Measurements from ENCODE around the gene LRRC8C.

LRRC8C gene

DNA sequence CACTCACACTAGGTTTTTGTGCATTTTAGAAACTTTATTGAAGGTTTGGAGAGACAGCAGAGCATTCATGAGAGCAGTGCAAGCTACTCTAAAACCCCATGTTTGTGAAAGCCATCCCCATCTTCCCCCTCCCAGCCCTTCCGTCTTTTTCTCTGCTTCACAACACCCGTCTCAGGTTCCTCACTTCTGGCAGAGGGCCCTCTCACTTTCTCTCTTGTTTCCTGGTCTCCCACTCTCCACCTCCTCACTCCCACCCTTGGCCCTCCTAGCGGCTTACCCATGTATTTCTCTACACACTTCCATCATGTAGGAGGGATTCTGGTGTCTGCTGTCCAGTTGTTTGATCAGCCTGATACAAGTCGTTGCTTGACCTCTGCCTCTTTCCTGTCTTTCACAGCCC lies 92.7 kb downstream of the LRRC8C start:
- Histone ChIP-seq H3K18ac (ENCODE audit: low read length) (no peak overlapping the region), H2AK5ac (ENCODE audit: low read depth, low read length) (no peak overlapping the region), H3K27ac (replicated peaks; ENCODE audit: low read length) (no peak overlapping the region), H3K4ac (ENCODE audit: low read length) (no peak overlapping the region), H2BK15ac (ENCODE audit: low read length) (no peak overlapping the region), H3K14ac (ENCODE audit: low read length) (no peak overlapping the region), H3K4me2 (ENCODE audit: insufficient read depth, low read length, poor library complexity, severe bottlenecking) (no peak overlapping the region), H2BK5ac (ENCODE audit: low read length) (no peak overlapping the region), H3K9ac (ENCODE audit: low read depth, low read length, poor library complexity) (no peak overlapping the region), H3K79me1 (ENCODE audit: low read depth, low read length) (no peaks in the 10 kb centered on the region), H3K4me3 (ENCODE audit: low read length in 2 of 2) (no peak overlapping the region), H2BK120ac (ENCODE audit: low read depth, low read length) (no peak overlapping the region), H3K23ac (ENCODE audit: low read depth, low read length, poor library complexity) (no peak overlapping the region), H3K27me3 (ENCODE audit: control insufficient read depth in 3 of 3, insufficient read depth in 3 of 3, low read depth in 1 of 3, low read length in 3 of 3) (no peaks in the 10 kb centered on the region), H3K4me1 (ENCODE audit: control insufficient read depth in 2 of 2, insufficient read depth in 1 of 2, low read depth in 1 of 2, low read length in 2 of 2) (no peaks in the 10 kb centered on the region), H4K91ac (ENCODE audit: low read depth, low read length, poor library complexity) (no peak overlapping the region), H4K8ac (ENCODE audit: low read depth, low read length) (no peak overlapping the region), H2AFZ (ENCODE audit: low read length) (no peak overlapping the region), H3K9me3 (replicated peaks in 1 of 2; ENCODE audit: control insufficient read depth in 2 of 2, insufficient read depth in 1 of 2, low read depth in 1 of 2, low read length in 2 of 2) (no peaks in the 10 kb centered on the region), H2BK12ac (ENCODE audit: low read length) (no peak overlapping the region), H3K36me3 (replicated peaks in 1 of 2; ENCODE audit: control insufficient read depth in 2 of 2, insufficient read depth in 2 of 2, low read length in 2 of 2) (no peaks in the 10 kb centered on the region)
- no CpG with 5 or more reads among the region's 4 CpGs for WGBS, 2 donors (ENCODE audit: extremely low coverage in 2 of 2, insufficient read length in 2 of 2, insufficient replicate concordance in 1 of 2)
- no peak for DNase-seq (ENCODE audit: low spot score)

DNA sequence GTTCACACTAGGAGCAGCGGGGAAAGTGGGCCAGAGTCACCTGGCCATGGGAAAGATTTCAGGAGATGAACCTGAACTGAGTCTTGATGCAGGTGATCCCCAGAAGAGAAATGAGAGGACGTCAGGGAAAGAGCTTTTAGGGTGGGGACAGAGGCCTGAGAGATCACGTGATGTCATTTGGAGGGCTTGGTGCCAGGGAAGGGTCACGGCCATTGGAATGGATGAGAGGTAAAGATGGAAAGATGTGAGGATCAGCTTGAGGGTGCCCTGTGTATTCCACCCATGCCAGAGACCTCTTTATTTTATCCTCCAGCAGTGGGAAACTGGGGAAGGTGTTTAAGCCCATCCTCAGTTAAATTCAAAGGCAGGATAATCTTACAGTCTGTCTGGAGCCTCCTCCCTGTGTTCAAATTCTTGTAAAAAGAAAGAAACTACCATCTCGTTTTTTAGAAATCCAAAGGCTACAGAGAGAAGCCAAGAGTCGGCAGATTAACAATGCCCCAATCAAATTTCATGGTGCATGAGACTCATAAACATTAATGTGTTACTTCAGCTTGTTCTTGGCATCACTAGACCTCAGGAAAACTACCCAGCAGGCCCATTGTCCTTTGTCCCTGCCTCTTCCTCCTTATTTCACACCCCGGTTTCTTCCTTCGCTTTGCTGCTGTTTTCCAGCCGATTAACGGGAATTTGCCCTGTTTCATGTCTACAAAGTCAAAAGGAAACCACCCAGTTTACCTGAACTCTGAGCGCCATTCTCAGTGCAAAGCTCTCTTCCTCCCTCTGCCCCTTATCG lies 94.8 kb downstream of the LRRC8C start:
- H2BK5ac ChIP-seq (ENCODE audit: low read length) = no peak overlapping the region
- no peak overlapping the region for H3K9ac ChIP-seq (ENCODE audit: low read depth, low read length, poor library complexity)
- no peak overlapping the region for H2BK12ac ChIP-seq (ENCODE audit: low read length)
- H4K91ac ChIP-seq (ENCODE audit: low read depth, low read length, poor library complexity) = no peak overlapping the region
- no peak overlapping the region for H2BK15ac ChIP-seq (ENCODE audit: low read length)
- H2AFZ ChIP-seq (ENCODE audit: low read length) = no peak overlapping the region
- no peak overlapping the region for H3K27ac ChIP-seq (replicated peaks; ENCODE audit: low read length)
- no peak overlapping the region for H3K23ac ChIP-seq (ENCODE audit: low read depth, low read length, poor library complexity)
- WGBS, 2 donors (ENCODE audit: extremely low coverage in 2 of 2, insufficient read length in 2 of 2, insufficient replicate concordance in 1 of 2) = no CpG with 5 or more reads among the region's 12 CpGs
- no peak for DNase-seq (ENCODE audit: low spot score)
- no peak overlapping the region for H3K4ac ChIP-seq (ENCODE audit: low read length)
- H3K79me1 ChIP-seq (ENCODE audit: low read depth, low read length) = no peaks in the 10 kb centered on the region
- no peak overlapping the region for H2BK120ac ChIP-seq (ENCODE audit: low read depth, low read length)
- no peaks in the 10 kb centered on the region for H3K36me3 ChIP-seq (replicated peaks in 1 of 2; ENCODE audit: control insufficient read depth in 2 of 2, insufficient read depth in 2 of 2, low read length in 2 of 2)
- H3K18ac ChIP-seq (ENCODE audit: low read length) = no peak overlapping the region
- no peak overlapping the region for H3K4me2 ChIP-seq (ENCODE audit: insufficient read depth, low read length, poor library complexity, severe bottlenecking)
- no peaks in the 10 kb centered on the region for H3K4me1 ChIP-seq (ENCODE audit: control insufficient read depth in 2 of 2, insufficient read depth in 1 of 2, low read depth in 1 of 2, low read length in 2 of 2)
- no peaks in the 10 kb centered on the region for H3K27me3 ChIP-seq (ENCODE audit: control insufficient read depth in 3 of 3, insufficient read depth in 3 of 3, low read depth in 1 of 3, low read length in 3 of 3)
- H3K4me3 ChIP-seq (ENCODE audit: low read length in 2 of 2) = no peak overlapping the region
- no peaks in the 10 kb centered on the region for H3K9me3 ChIP-seq (replicated peaks in 1 of 2; ENCODE audit: control insufficient read depth in 2 of 2, insufficient read depth in 1 of 2, low read depth in 1 of 2, low read length in 2 of 2)
- no peak overlapping the region for H3K14ac ChIP-seq (ENCODE audit: low read length)
- H4K8ac ChIP-seq (ENCODE audit: low read depth, low read length) = no peak overlapping the region
- no peak overlapping the region for H2AK5ac ChIP-seq (ENCODE audit: low read depth, low read length)

DNA sequence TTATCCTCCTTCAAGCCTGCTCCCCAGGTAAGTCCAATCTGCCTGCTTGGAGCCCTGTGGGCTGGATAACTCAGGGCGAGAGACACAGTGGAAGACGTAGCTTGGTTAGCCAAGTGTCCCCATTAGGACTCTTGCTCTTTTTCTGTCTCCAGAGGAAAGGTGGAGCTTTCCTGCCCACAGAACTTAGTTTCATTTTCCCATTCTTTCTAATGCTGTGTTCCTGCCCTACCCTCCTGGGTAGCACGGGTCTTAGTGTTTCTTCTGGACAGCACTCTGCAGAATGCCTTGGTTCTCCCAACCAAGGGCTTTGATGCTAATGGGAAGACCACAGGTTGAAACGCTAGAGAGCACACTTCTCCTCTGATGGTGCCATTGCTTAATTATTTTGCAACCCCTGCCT lies 95.5 kb downstream of the LRRC8C start:
- no peak overlapping the region for H2BK15ac ChIP-seq (ENCODE audit: low read length)
- no peak overlapping the region for H2BK120ac ChIP-seq (ENCODE audit: low read depth, low read length)
- no peak overlapping the region for H2BK5ac ChIP-seq (ENCODE audit: low read length)
- H3K4me2 ChIP-seq (ENCODE audit: insufficient read depth, low read length, poor library complexity, severe bottlenecking) = no peak overlapping the region
- no CpG with 5 or more reads among the region's 4 CpGs for WGBS, 2 donors (ENCODE audit: extremely low coverage in 2 of 2, insufficient read length in 2 of 2, insufficient replicate concordance in 1 of 2)
- no peak overlapping the region for H2BK12ac ChIP-seq (ENCODE audit: low read length)
- H2AK5ac ChIP-seq (ENCODE audit: low read depth, low read length) = no peak overlapping the region
- H2AFZ ChIP-seq (ENCODE audit: low read length) = no peak overlapping the region
- no peak overlapping the region for H3K4me3 ChIP-seq (ENCODE audit: low read length in 2 of 2)
- DNase-seq (ENCODE audit: low spot score) = no peak
- H3K4ac ChIP-seq (ENCODE audit: low read length) = no peak overlapping the region
- no peaks in the 10 kb centered on the region for H3K36me3 ChIP-seq (replicated peaks in 1 of 2; ENCODE audit: control insufficient read depth in 2 of 2, insufficient read depth in 2 of 2, low read length in 2 of 2)
- no peaks in the 10 kb centered on the region for H3K9me3 ChIP-seq (replicated peaks in 1 of 2; ENCODE audit: control insufficient read depth in 2 of 2, insufficient read depth in 1 of 2, low read depth in 1 of 2, low read length in 2 of 2)
- no peaks in the 10 kb centered on the region for H3K27me3 ChIP-seq (ENCODE audit: control insufficient read depth in 3 of 3, insufficient read depth in 3 of 3, low read depth in 1 of 3, low read length in 3 of 3)
- no peak overlapping the region for H3K9ac ChIP-seq (ENCODE audit: low read depth, low read length, poor library complexity)
- H3K14ac ChIP-seq (ENCODE audit: low read length) = no peak overlapping the region
- no peak overlapping the region for H3K18ac ChIP-seq (ENCODE audit: low read length)
- H4K91ac ChIP-seq (ENCODE audit: low read depth, low read length, poor library complexity) = no peak overlapping the region
- H3K4me1 ChIP-seq (ENCODE audit: control insufficient read depth in 2 of 2, insufficient read depth in 1 of 2, low read depth in 1 of 2, low read length in 2 of 2) = no peaks in the 10 kb centered on the region
- H3K79me1 ChIP-seq (ENCODE audit: low read depth, low read length) = no peaks in the 10 kb centered on the region
- no peak overlapping the region for H3K23ac ChIP-seq (ENCODE audit: low read depth, low read length, poor library complexity)
- H4K8ac ChIP-seq (ENCODE audit: low read depth, low read length) = no peak overlapping the region
- H3K27ac ChIP-seq (replicated peaks; ENCODE audit: low read length) = no peak overlapping the region

DNA sequence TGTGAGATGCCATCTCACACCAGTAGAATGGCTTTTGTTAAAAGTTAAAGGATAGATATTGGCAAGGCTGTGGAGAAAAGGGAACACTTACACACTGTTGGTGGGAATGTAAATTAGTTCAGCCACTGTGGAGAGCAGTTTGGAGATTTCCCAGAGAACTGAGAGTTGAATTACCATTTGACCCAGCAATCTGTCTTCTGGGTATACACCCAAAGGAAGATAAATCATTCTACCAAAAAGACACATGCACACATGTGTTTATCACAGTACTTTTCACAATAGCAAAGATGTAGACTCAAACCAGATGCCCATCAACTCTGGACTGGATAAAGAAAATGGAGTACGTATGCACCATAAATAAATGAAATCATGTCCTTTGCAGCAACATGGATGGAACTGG lies 99.3 kb downstream of the LRRC8C start:
- Histone ChIP-seq H2AK5ac (ENCODE audit: low read depth, low read length) (no peak overlapping the region), H2BK5ac (ENCODE audit: low read length) (no peak overlapping the region), H3K4me2 (ENCODE audit: insufficient read depth, low read length, poor library complexity, severe bottlenecking) (no peak overlapping the region), H4K91ac (ENCODE audit: low read depth, low read length, poor library complexity) (no peak overlapping the region), H3K18ac (ENCODE audit: low read length) (no peak overlapping the region), H3K23ac (ENCODE audit: low read depth, low read length, poor library complexity) (no peak overlapping the region), H4K8ac (ENCODE audit: low read depth, low read length) (no peak overlapping the region), H2BK15ac (ENCODE audit: low read length) (no peak overlapping the region), H3K4ac (ENCODE audit: low read length) (no peak overlapping the region), H2AFZ (ENCODE audit: low read length) (no peak overlapping the region), H3K27ac (replicated peaks; ENCODE audit: low read length) (no peak overlapping the region), H2BK12ac (ENCODE audit: low read length) (no peak overlapping the region), H2BK120ac (ENCODE audit: low read depth, low read length) (no peak overlapping the region), H3K9ac (ENCODE audit: low read depth, low read length, poor library complexity) (no peak overlapping the region), H3K36me3 (replicated peaks in 1 of 2; ENCODE audit: control insufficient read depth in 2 of 2, insufficient read depth in 2 of 2, low read length in 2 of 2) (no peaks in the 10 kb centered on the region), H3K27me3 (ENCODE audit: control insufficient read depth in 3 of 3, insufficient read depth in 3 of 3, low read depth in 1 of 3, low read length in 3 of 3) (no peaks in the 10 kb centered on the region), H3K9me3 (replicated peaks in 1 of 2; ENCODE audit: control insufficient read depth in 2 of 2, insufficient read depth in 1 of 2, low read depth in 1 of 2, low read length in 2 of 2) (no peaks in the 10 kb centered on the region), H3K79me1 (ENCODE audit: low read depth, low read length) (no peaks in the 10 kb centered on the region), H3K4me3 (ENCODE audit: low read length in 2 of 2) (no peak overlapping the region), H3K4me1 (ENCODE audit: control insufficient read depth in 2 of 2, insufficient read depth in 1 of 2, low read depth in 1 of 2, low read length in 2 of 2) (no peaks in the 10 kb centered on the region), H3K14ac (ENCODE audit: low read length) (no peak overlapping the region)
- WGBS, 2 donors (ENCODE audit: extremely low coverage in 2 of 2, insufficient read length in 2 of 2, insufficient replicate concordance in 1 of 2) = no CpG with 5 or more reads among the region's 1 CpG
- no peak for DNase-seq (ENCODE audit: low spot score)

Measured in neuronal stem cell (in vitro differentiated cells).